ENCODE data around the gene DUOX2. TPM values are rescaled to one million over a fixed set of nuclear protein-coding genes. Genes with fewer than 3 reads are reported as not detected.

The DUOX2 gene
- polyA plus RNA-seq, 1 donor from 2014 or later, result not detected

DNA sequence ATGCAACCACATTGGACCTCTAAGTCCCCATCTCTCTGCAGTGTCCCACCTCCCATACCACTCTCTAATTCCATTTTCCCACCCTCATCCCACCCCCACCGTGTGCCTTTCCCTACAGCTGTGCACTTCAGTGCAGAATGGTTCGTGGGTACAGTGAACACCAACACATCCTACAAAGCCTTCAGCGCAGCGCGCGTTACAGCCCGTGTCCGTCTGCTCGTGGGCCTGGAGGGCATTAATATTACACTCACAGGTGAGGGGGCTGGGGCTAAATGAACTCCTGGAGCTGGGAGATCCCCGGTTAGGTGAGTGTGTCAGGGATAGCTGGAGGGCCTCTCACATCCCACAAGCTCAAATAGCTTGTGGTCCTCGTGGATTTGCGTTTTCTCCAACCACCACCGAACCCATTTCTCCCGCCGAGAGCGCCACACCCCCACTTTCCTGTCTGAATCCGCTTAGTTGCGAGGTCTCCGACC is 2.1 kb upstream of the DUOX2 start:
- H3K9me2 ChIP-seq (ENCODE audit: insufficient read depth, low read length), result no peaks in the 10 kb centered on the region
- H3K36me3 ChIP-seq (ENCODE audit: insufficient read depth, low read length), result no peaks in the 10 kb centered on the region
- H3K4me3 ChIP-seq (ENCODE audit: low read length), result peak overlapping the region; percentile 39
- H3K9me3 ChIP-seq (ENCODE audit: low read length), result no peaks in the 10 kb centered on the region
- H3K4me2 ChIP-seq (ENCODE audit: low read length), result no peak overlapping the region
- peaks cover 72% of the 10 kb centered on the region for H3K27me3 ChIP-seq (ENCODE audit: insufficient read depth, low read depth, low read length)
- TF ChIP-seq TAF1 (IDR thresholded peaks at IDR 0.05; ENCODE audit: low read depth) (no peak), EZH2 (IDR thresholded peaks at IDR 0.05; ENCODE audit: borderline replicate concordance, insufficient read depth, low read length, poor library complexity, severe bottlenecking) (peak; percentile 66), SMC3 (conservative IDR thresholded peaks at IDR 0.05; ENCODE audit: poor library complexity) (no peak), EP300 (conservative IDR thresholded peaks at IDR 0.05; ENCODE audit: poor library complexity, severe bottlenecking) (no peak)
- TF ChIP-seq, protein P1, sequence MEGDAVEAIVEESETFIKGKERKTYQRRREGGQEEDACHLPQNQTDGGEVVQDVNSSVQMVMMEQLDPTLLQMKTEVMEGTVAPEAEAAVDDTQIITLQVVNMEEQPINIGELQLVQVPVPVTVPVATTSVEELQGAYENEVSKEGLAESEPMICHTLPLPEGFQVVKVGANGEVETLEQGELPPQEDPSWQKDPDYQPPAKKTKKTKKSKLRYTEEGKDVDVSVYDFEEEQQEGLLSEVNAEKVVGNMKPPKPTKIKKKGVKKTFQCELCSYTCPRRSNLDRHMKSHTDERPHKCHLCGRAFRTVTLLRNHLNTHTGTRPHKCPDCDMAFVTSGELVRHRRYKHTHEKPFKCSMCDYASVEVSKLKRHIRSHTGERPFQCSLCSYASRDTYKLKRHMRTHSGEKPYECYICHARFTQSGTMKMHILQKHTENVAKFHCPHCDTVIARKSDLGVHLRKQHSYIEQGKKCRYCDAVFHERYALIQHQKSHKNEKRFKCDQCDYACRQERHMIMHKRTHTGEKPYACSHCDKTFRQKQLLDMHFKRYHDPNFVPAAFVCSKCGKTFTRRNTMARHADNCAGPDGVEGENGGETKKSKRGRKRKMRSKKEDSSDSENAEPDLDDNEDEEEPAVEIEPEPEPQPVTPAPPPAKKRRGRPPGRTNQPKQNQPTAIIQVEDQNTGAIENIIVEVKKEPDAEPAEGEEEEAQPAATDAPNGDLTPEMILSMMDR (IDR thresholded peaks at IDR 0.05; ENCODE audit: poor library complexity, severe bottlenecking), result no peak
- TF ChIP-seq, protein P2, sequence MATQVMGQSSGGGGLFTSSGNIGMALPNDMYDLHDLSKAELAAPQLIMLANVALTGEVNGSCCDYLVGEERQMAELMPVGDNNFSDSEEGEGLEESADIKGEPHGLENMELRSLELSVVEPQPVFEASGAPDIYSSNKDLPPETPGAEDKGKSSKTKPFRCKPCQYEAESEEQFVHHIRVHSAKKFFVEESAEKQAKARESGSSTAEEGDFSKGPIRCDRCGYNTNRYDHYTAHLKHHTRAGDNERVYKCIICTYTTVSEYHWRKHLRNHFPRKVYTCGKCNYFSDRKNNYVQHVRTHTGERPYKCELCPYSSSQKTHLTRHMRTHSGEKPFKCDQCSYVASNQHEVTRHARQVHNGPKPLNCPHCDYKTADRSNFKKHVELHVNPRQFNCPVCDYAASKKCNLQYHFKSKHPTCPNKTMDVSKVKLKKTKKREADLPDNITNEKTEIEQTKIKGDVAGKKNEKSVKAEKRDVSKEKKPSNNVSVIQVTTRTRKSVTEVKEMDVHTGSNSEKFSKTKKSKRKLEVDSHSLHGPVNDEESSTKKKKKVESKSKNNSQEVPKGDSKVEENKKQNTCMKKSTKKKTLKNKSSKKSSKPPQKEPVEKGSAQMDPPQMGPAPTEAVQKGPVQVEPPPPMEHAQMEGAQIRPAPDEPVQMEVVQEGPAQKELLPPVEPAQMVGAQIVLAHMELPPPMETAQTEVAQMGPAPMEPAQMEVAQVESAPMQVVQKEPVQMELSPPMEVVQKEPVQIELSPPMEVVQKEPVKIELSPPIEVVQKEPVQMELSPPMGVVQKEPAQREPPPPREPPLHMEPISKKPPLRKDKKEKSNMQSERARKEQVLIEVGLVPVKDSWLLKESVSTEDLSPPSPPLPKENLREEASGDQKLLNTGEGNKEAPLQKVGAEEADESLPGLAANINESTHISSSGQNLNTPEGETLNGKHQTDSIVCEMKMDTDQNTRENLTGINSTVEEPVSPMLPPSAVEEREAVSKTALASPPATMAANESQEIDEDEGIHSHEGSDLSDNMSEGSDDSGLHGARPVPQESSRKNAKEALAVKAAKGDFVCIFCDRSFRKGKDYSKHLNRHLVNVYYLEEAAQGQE (IDR thresholded peaks at IDR 0.05; ENCODE audit: borderline replicate concordance), result no peak
- H3K79me2 ChIP-seq (replicated peaks; ENCODE audit: insufficient read depth, low read length), result no peaks in the 10 kb centered on the region
- no peak overlapping the region for H2AFZ ChIP-seq (ENCODE audit: low read depth, low read length)
- H3K9ac ChIP-seq (ENCODE audit: low read length), result no peak overlapping the region
- H3F3A ChIP-seq (ENCODE audit: insufficient read depth, low read length, poor library complexity, severe bottlenecking), result no peaks in the 10 kb centered on the region
- no peaks in the 10 kb centered on the region for H4K20me1 ChIP-seq (ENCODE audit: insufficient read depth)
- H3K27ac ChIP-seq (ENCODE audit: low read length), result no peak overlapping the region

DNA sequence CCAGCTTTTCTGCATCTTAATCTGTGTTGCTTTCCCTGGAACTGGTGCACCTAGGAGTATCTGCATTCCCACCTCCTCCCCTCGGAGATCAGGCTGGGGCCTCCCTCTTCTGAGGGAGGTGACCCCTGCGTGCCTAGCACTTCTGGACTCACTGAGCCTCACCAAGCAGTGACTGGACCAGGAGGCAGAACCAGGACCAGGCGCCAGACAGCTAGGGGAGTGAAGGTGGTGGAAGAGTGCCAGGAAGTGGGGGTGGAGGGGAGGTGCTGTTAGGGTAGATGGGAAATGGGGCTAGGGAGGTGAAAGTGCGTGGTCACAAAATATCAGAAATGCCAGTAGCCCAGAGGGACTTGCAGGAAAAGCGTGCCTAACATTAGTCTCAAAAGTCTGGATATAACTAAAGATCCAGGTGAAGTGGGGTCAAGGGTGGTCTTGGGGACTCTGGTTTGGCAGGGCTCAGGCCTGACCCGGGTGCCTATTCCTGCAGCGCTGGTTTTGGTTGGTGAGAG is 1.4 kb upstream of the DUOX2 start:
- no peaks in the 10 kb centered on the region for H3K9me3 ChIP-seq (ENCODE audit: low read length)

More for the DNA sequence above, 1.4 kb upstream of the DUOX2 start:
- Histone ChIP-seq H3K79me2 (replicated peaks; ENCODE audit: insufficient read depth, low read length) (no peaks in the 10 kb centered on the region), H3K9me2 (ENCODE audit: insufficient read depth, low read length) (no peaks in the 10 kb centered on the region), H3F3A (ENCODE audit: insufficient read depth, low read length, poor library complexity, severe bottlenecking) (no peaks in the 10 kb centered on the region), H3K4me2 (ENCODE audit: low read length) (no peak overlapping the region), H3K36me3 (ENCODE audit: insufficient read depth, low read length) (no peaks in the 10 kb centered on the region), H2AFZ (ENCODE audit: low read depth, low read length) (no peak overlapping the region), H3K27me3 (ENCODE audit: insufficient read depth, low read depth, low read length) (peaks cover 73% of the 10 kb centered on the region), H3K27ac (ENCODE audit: low read length) (no peak overlapping the region), H3K9ac (ENCODE audit: low read length) (no peak overlapping the region), H3K4me3 (ENCODE audit: low read length) (no peak overlapping the region), H4K20me1 (ENCODE audit: insufficient read depth) (no peaks in the 10 kb centered on the region)
- TF ChIP-seq TAF1 (IDR thresholded peaks at IDR 0.05; ENCODE audit: low read depth) (no peak), MXI1 (conservative IDR thresholded peaks at IDR 0.05; ENCODE audit: poor library complexity, severe bottlenecking) (no peak), RAD21 (conservative IDR thresholded peaks at IDR 0.05) (no peak), EZH2 (IDR thresholded peaks at IDR 0.05; ENCODE audit: borderline replicate concordance, insufficient read depth, low read length, poor library complexity, severe bottlenecking) (no peak), POLR2AphosphoS5 (IDR thresholded peaks at IDR 0.05) (no peak), EP300 (conservative IDR thresholded peaks at IDR 0.05; ENCODE audit: poor library complexity, severe bottlenecking) (no peak), SMC3 (conservative IDR thresholded peaks at IDR 0.05; ENCODE audit: poor library complexity) (no peak)
- TF ChIP-seq, protein P2 (IDR thresholded peaks at IDR 0.05; ENCODE audit: borderline replicate concordance), result no peak
- TF ChIP-seq, protein P1 (IDR thresholded peaks at IDR 0.05; ENCODE audit: poor library complexity, severe bottlenecking), result no peak
